Measurements from ENCODE around the gene CUX1. TPM values are rescaled to one million over a fixed set of nuclear protein-coding genes. Genes with fewer than 3 reads are reported as not detected.

The CUX1 gene
- total RNA-seq, 1 donor from 2014 or later: 50.6 TPM

- no peak overlapping the region for H3K27ac ChIP-seq (ENCODE audit: low read depth, low read length)
- H3K4me3 Mint-ChIP-seq (ENCODE audit: unreplicated experiment): no peak overlapping the region
- H3K4me3 ChIP-seq (ENCODE audit: insufficient read depth, low read depth, low read length): no peak overlapping the region
- peaks cover 4% of the 10 kb centered on the region for H3K36me3 Mint-ChIP-seq (ENCODE audit: low read depth, unreplicated experiment)
- H3K9me3 Mint-ChIP-seq (ENCODE audit: unreplicated experiment): no peaks in the 10 kb centered on the region
- H3K9me3 ChIP-seq (ENCODE audit: insufficient read depth, low read depth, low read length): peaks cover 2% of the 10 kb centered on the region
- H2AFZ ChIP-seq (ENCODE audit: low read depth, low read length): no peak overlapping the region
- H3K4me1 Mint-ChIP-seq (ENCODE audit: low read depth, unreplicated experiment): no peaks in the 10 kb centered on the region
- no peak overlapping the region for H3K4me2 ChIP-seq (ENCODE audit: low read length)
- no peak overlapping the region for H3K27ac Mint-ChIP-seq (ENCODE audit: unreplicated experiment)
- FAIRE-seq: no peak
- H3K27me3 ChIP-seq (ENCODE audit: insufficient read depth, low read length): no peaks in the 10 kb centered on the region
- no peaks in the 10 kb centered on the region for H3K36me3 ChIP-seq (ENCODE audit: insufficient read depth, low read length)
- no peaks in the 10 kb centered on the region for H3K4me1 ChIP-seq (ENCODE audit: insufficient read depth, low read length)
- H3K27me3 Mint-ChIP-seq (ENCODE audit: low read depth, unreplicated experiment): no peaks in the 10 kb centered on the region
- H3K79me2 ChIP-seq (ENCODE audit: insufficient read depth, low read length): peaks cover 89% of the 10 kb centered on the region
- H4K20me1 ChIP-seq (ENCODE audit: insufficient read depth, low read length): peaks cover 69% of the 10 kb centered on the region
- DNase-seq (ENCODE audit: low read depth): no peak
- TF ChIP-seq EZH2 (IDR thresholded peaks at IDR 0.05; ENCODE audit: insufficient read depth, low read length) (no peak), CTCF (IDR thresholded peaks at IDR 0.05; ENCODE audit: insufficient read depth, low read depth, low read length) (no peak)
- no peak overlapping the region for H3K9ac ChIP-seq (ENCODE audit: low read length)
Observed at GRCh38 chr7:101841328-101841727, 23.9 kb downstream of the CUX1 start.

- H3K36me3 ChIP-seq (ENCODE audit: insufficient read depth, low read length): no peaks in the 10 kb centered on the region
- H3K27me3 Mint-ChIP-seq (ENCODE audit: low read depth, unreplicated experiment): no peaks in the 10 kb centered on the region
- H3K27ac ChIP-seq (ENCODE audit: low read depth, low read length): no peak overlapping the region
- H3K9me3 Mint-ChIP-seq (ENCODE audit: unreplicated experiment): peaks cover 9% of the 10 kb centered on the region
- FAIRE-seq (no peak), DNase-seq (ENCODE audit: low read depth) (no peak)
- H3K79me2 ChIP-seq (ENCODE audit: insufficient read depth, low read length): peaks cover 90% of the 10 kb centered on the region
- H3K4me2 ChIP-seq (ENCODE audit: low read length): no peak overlapping the region
- H3K4me1 ChIP-seq (ENCODE audit: insufficient read depth, low read length): no peaks in the 10 kb centered on the region
- H2AFZ ChIP-seq (ENCODE audit: low read depth, low read length): no peak overlapping the region
- peaks cover 13% of the 10 kb centered on the region for H3K36me3 Mint-ChIP-seq (ENCODE audit: low read depth, unreplicated experiment)
- no peak overlapping the region for H3K27ac Mint-ChIP-seq (ENCODE audit: unreplicated experiment)
- no peak overlapping the region for H3K9ac ChIP-seq (ENCODE audit: low read length)
- H3K4me3 Mint-ChIP-seq (ENCODE audit: unreplicated experiment): no peak overlapping the region
- TF ChIP-seq CTCF (IDR thresholded peaks at IDR 0.05; ENCODE audit: insufficient read depth, low read depth, low read length): no peak
- no peak for TF ChIP-seq EZH2 (IDR thresholded peaks at IDR 0.05; ENCODE audit: insufficient read depth, low read length)
- H3K9me3 ChIP-seq (ENCODE audit: insufficient read depth, low read depth, low read length): peaks cover 11% of the 10 kb centered on the region
- H3K4me1 Mint-ChIP-seq (ENCODE audit: low read depth, unreplicated experiment): no peaks in the 10 kb centered on the region
- H3K4me3 ChIP-seq (ENCODE audit: insufficient read depth, low read depth, low read length): no peak overlapping the region
- H4K20me1 ChIP-seq (ENCODE audit: insufficient read depth, low read length): peaks cover 61% of the 10 kb centered on the region
- H3K27me3 ChIP-seq (ENCODE audit: insufficient read depth, low read length): no peaks in the 10 kb centered on the region
Observed at GRCh38 chr7:101843293-101844271, 26.2 kb downstream of the CUX1 start.

GRCh38 chr7:101845974-101846373, 28.5 kb downstream of the CUX1 start:
- no peak overlapping the region for H3K4me3 ChIP-seq (ENCODE audit: insufficient read depth, low read depth, low read length)
- no peak overlapping the region for H3K9ac ChIP-seq (ENCODE audit: low read length)
- H3K9me3 ChIP-seq (ENCODE audit: insufficient read depth, low read depth, low read length): peaks cover 11% of the 10 kb centered on the region
- H3K36me3 ChIP-seq (ENCODE audit: insufficient read depth, low read length): no peaks in the 10 kb centered on the region
- DNase-seq (ENCODE audit: low read depth) (no peak), FAIRE-seq (no peak)
- H3K27ac Mint-ChIP-seq (ENCODE audit: unreplicated experiment): no peak overlapping the region
- no peaks in the 10 kb centered on the region for H3K4me1 ChIP-seq (ENCODE audit: insufficient read depth, low read length)
- H3K79me2 ChIP-seq (ENCODE audit: insufficient read depth, low read length): peaks cover 89% of the 10 kb centered on the region
- TF ChIP-seq CTCF (IDR thresholded peaks at IDR 0.05; ENCODE audit: insufficient read depth, low read depth, low read length): no peak
- TF ChIP-seq EZH2 (IDR thresholded peaks at IDR 0.05; ENCODE audit: insufficient read depth, low read length): no peak
- H3K36me3 Mint-ChIP-seq (ENCODE audit: low read depth, unreplicated experiment): peaks cover 13% of the 10 kb centered on the region
- no peaks in the 10 kb centered on the region for H3K4me1 Mint-ChIP-seq (ENCODE audit: low read depth, unreplicated experiment)
- H3K27me3 Mint-ChIP-seq (ENCODE audit: low read depth, unreplicated experiment): no peaks in the 10 kb centered on the region
- no peak overlapping the region for H3K4me2 ChIP-seq (ENCODE audit: low read length)
- H4K20me1 ChIP-seq (ENCODE audit: insufficient read depth, low read length): peaks cover 63% of the 10 kb centered on the region
- peaks cover 10% of the 10 kb centered on the region for H3K9me3 Mint-ChIP-seq (ENCODE audit: unreplicated experiment)
- no peak overlapping the region for H3K4me3 Mint-ChIP-seq (ENCODE audit: unreplicated experiment)
- no peak overlapping the region for H3K27ac ChIP-seq (ENCODE audit: low read depth, low read length)
- no peaks in the 10 kb centered on the region for H3K27me3 ChIP-seq (ENCODE audit: insufficient read depth, low read length)
- H2AFZ ChIP-seq (ENCODE audit: low read depth, low read length): no peak overlapping the region

Measured in astrocyte (in vitro differentiated cells and primary cell).